Measurements from ENCODE around the gene ITGA5.

The ITGA5 gene

GRCh38 chr12:54430471-54431069, 11.5 kb upstream of the ITGA5 start:
- DNase-seq: no peak

- no peak for DNase-seq
Observed at GRCh38 chr12:54429014-54429471, 10.0 kb upstream of the ITGA5 start.

GRCh38 chr12:54428050-54429013, 9.3 kb upstream of the ITGA5 start:
- DNase-seq: no peak

- no peak for DNase-seq
Observed at GRCh38 chr12:54427106-54427505, 8.0 kb upstream of the ITGA5 start.

- DNase-seq: no peak
Observed at GRCh38 chr12:54426690-54427089, 7.6 kb upstream of the ITGA5 start.

GRCh38 chr12:54425702-54426101, 6.6 kb upstream of the ITGA5 start:
- no peak for DNase-seq

- no peak for DNase-seq
Observed at GRCh38 chr12:54424224-54424623, 5.2 kb upstream of the ITGA5 start.

GRCh38 chr12:54423816-54424150, 4.7 kb upstream of the ITGA5 start:
- no peak for DNase-seq

GRCh38 chr12:54421879-54422250, 2.8 kb upstream of the ITGA5 start:
- DNase-seq: no peak

- DNase-seq: no peak
Observed at GRCh38 chr12:54421175-54421878, 2.3 kb upstream of the ITGA5 start.

GRCh38 chr12:54420766-54421144, 1.7 kb upstream of the ITGA5 start:
- DNase-seq: no peak

- no peak for DNase-seq
Observed at GRCh38 chr12:54418441-54419087, 502 bp downstream of the ITGA5 start.

- DNase-seq: no peak
Observed at GRCh38 chr12:54417712-54418440, 1.2 kb downstream of the ITGA5 start.

GRCh38 chr12:54416687-54417603, 2.1 kb downstream of the ITGA5 start:
- DNase-seq: no peak

- no peak for DNase-seq
Observed at GRCh38 chr12:54415221-54415929, 3.7 kb downstream of the ITGA5 start.

- DNase-seq: no peak
Observed at GRCh38 chr12:54413284-54414190, 5.5 kb downstream of the ITGA5 start.

- no peak for DNase-seq
Observed at GRCh38 chr12:54412786-54413185, 6.3 kb downstream of the ITGA5 start.

- DNase-seq: no peak
Observed at GRCh38 chr12:54412348-54412747, 6.7 kb downstream of the ITGA5 start.

- DNase-seq: no peak
Observed at GRCh38 chr12:54411391-54412241, 7.5 kb downstream of the ITGA5 start.

Data from NCI-H1092 (cell line).